ENCODE results near the gene ZIC1. TPM values are rescaled to one million over a fixed set of nuclear protein-coding genes. Genes with fewer than 3 reads are reported as not detected.
A peak's percentile ranks its signal among the peaks of the same experiment; 100 is the strongest.

ZIC1 gene
- polyA plus RNA-seq, 1 donor, result 24.8 TPM

DNA sequence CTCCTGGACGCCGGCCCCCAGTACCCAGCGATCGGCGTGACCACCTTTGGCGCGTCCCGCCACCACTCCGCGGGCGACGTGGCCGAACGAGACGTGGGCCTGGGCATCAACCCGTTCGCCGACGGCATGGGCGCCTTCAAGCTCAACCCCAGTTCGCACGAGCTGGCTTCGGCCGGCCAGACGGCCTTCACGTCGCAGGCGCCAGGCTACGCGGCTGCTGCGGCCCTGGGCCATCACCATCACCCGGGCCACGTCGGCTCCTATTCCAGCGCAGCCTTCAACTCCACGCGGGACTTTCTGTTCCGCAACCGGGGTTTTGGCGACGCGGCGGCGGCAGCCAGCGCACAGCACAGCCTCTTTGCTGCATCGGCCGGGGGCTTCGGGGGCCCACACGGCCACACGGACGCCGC is 956 bp downstream of the ZIC1 start:
- no peak for DNase-seq (ENCODE audit: low read depth)

DNA sequence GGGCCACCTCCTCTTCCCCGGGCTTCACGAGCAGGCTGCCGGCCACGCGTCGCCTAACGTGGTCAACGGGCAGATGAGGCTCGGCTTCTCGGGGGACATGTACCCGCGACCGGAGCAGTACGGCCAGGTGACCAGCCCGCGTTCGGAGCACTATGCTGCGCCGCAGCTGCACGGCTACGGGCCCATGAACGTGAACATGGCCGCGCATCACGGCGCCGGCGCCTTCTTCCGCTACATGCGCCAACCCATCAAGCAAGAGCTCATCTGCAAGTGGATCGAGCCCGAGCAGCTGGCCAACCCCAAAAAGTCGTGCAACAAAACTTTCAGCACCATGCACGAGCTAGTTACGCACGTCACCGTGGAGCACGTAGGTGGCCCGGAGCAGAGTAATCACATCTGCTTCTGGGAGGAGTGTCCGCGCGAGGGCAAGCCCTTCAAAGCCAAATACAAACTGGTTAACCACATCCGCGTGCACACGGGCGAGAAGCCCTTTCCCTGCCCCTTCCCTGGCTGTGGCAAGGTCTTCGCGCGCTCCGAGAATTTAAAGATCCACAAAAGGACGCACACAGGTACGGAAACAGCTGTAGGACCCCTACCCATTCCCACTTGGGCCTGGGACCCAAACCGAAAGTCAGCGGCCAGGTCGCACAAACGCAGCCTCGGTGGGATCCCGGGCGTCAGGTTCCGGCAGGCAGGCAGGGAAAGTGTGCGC is 1.5 kb downstream of the ZIC1 start:
- no peak for DNase-seq (ENCODE audit: low read depth)

DNA sequence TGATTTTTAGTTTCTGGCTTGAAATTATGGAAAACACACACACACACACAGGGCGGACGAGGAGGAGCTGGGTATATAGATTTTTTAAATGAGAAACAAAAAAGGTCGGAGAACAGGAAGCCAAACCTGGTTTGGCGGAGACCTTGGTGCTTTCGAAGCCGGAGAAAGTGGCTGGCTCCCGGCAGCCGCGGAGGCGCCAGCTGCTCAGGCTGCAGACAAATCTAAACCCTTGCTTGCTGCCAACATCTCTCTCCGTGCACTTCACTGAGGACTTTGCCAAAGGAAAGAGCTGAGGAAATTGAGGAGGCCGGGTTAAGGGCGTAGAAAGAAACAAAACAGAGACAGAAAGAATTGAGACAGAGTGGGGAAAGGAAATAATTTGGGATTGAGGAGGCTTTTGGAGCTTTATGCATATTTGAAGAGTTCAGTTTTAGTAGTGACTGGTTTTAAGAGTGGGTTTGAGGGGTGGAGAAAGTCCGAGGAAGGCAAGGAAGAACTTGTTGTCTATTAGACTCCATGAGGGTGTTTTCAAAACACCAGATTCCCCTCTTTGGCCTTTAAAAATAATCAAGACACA is 2.2 kb downstream of the ZIC1 start:
- DNase-seq (ENCODE audit: low read depth), result no peak

DNA sequence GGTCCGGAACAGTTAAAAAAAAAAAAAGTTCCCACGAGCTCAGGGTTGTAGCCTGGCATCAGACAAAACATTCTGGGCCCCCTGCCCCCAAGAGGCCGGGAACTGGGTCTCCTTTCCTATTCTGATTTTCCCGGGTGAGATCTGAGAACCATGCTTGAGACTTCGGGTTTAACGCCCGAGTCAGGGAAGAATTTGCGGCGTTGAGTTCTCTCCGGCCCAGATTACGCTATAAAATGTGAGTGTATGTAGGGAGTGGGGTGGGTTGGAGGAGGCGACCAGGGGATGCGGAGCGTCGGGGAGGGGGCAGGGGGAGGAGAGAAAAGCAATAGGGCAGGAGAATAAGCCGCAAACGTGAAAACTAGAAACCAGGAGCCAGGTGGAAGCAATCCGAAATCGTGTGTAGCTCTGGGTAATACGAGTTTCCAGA is 2.7 kb downstream of the ZIC1 start:
- DNase-seq (ENCODE audit: low read depth), result no peak

DNA sequence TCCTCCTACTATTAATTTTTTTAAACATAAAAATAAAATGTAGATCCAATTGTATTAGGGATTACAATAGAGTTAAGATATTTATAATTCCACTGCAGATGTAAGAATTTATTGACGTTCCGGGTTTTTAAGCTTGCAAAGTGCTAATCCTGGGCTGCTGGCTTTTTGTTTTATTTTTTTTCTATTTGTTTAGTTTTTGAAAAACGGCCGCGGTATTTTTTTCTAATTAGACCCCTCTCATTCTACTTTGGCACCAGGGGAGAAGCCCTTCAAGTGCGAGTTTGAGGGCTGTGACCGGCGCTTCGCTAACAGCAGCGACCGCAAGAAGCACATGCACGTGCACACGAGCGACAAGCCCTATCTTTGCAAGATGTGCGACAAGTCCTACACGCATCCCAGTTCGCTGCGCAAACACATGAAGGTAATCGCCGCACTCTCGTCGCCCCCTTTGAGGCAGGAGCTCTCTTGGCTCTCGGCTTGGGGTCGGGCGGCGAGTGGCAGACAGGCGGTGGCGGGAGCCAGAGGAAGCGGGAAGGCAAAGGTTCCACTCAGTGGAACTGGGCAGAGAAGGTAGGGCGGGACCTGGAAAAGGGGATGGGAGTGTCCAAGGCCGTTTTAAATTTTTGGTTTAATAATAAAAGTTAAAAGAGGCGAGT is 3.2 kb downstream of the ZIC1 start:
- no peak for DNase-seq (ENCODE audit: low read depth)

DNA sequence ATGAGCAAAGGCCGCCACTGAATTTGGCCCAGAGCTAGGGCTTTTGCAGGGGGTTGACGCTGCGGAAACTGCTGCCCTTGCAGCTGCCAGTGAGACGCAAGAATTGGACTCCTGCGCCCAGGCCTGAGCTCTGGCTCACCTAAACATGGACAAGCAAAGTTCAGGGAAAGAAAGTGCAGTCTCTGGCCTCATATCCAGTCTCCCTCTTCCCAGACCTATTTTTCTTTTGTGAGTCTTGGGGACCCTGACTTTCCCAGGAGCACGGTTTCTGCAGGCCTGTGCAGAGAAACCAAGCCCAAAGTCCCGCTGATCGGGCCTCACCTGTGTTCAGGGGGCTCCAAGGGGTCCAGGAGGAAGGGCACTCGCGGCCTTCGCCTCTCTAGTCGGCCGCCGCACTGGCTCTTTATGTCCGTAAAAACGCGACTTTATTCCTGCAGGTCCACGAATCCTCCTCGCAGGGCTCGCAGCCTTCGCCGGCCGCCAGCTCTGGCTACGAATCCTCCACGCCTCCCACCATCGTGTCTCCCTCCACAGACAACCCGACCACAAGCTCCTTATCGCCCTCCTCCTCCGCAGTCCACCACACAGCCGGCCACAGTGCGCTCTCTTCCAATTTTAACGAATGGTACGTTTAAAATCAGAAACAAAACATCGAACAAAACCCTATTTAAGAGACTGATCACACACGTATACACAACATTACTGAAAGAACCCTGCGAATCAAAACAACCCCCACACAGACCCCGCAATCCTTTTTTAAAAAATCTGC is 3.9 kb downstream of the ZIC1 start:
- no peak for DNase-seq (ENCODE audit: low read depth)

DNA sequence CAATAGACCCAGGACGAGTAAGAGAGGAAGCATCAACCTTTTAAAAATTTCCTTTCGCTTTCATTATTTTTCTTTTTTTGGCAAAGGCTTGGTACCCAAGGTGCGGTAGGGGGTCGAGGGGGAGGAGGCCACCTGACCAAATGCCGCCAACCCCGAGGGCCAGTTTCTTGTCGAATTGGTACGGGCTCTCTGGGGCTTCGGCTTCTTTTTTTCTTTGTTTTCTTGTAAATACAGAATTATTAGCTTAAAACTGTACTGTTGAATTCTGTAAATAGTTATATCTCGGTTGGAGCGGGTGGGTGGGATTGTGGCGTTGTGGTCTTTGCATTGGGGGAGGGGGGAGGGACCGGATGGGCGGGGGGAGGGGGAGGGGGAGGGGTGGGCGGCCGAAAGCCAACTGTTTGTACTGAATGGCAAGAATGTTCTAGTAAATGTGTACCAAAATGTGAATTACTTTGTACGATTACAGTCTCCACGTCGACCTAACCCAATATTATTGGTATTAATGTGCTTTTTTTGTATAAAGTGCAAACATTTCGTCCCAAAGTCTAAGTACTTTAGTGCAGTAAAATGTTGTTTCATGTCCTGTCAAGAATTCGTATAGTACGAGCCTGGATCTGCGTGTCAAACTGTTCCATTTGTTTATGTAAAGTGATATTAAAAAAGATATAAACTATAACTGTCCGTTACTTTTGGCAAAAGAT is 4.7 kb downstream of the ZIC1 start:
- DNase-seq (ENCODE audit: low read depth), result no peak

DNA sequence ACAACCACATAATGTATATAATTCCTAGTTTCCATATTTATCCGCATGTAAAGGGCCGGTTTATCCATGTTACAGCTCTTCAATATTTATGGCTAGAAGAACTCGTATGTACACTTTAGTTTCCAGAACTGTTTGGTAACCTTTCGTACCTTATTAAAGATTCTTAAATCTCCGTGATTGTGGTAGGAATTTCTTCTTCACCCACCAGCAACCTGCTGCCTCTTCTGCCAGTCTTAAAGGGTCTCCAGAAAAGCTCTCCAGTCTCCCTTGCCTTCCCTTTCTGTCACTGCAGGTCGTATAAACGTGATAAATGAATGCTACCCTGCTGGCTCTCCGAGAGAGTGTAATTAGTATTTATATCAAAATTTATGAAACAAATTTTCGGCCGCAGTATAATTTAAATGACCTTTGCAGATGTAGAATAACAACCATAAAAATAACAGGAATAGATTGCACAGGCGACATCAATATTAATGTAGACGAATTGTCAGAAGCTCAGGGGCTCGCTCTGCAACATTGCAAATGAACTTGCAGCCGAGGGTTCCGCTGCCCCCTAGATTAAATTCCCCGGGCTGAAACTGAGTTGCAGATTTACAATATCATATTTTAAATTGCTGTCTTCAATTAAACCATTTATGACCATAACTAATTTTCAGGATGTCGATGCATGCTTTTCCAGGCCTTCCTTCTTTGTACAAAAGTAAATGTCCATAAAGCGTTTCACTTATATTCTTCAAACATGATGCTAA is 5.4 kb downstream of the ZIC1 start:
- no peak for DNase-seq (ENCODE audit: low read depth)

DNA sequence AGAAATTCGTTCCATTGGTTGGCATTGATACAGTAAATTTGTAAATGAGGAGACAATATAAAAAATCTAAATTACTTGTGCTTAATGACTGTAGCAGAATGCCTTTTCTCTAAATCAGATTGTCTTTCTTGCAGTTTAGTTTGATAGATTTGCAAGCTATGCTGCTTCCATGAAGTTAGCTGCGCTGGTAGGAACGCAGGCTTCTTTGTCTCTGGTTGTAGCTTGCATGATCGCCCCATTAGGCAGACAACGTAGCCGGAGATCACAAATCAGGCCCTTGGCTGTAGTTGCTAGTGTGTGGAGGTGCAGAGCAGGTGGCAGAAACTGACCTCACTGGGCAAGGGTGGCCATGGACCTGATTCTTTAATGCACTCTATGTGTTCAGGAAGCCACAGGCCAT is 6.1 kb downstream of the ZIC1 start:
- DNase-seq (ENCODE audit: low read depth), result no peak

DNA sequence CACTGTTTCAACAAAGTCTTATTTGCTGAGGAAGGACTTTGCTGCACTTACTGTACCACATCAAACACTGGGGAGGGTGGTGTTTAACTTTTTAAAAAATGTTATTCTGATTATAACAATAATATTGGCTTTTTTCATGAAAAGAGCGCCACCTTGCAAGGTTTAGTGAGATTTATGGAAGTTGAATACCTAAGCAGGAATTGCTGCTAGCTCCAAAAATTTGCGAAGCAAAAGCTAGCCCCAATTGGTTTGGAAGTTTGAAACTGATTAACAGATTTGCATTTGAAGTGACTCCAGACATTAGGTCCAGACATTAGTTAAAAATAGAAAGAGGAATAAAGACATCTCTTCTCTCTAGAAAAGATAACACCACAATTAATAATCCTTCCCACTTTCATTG is 6.7 kb downstream of the ZIC1 start:
- no peak for DNase-seq (ENCODE audit: low read depth)

DNA sequence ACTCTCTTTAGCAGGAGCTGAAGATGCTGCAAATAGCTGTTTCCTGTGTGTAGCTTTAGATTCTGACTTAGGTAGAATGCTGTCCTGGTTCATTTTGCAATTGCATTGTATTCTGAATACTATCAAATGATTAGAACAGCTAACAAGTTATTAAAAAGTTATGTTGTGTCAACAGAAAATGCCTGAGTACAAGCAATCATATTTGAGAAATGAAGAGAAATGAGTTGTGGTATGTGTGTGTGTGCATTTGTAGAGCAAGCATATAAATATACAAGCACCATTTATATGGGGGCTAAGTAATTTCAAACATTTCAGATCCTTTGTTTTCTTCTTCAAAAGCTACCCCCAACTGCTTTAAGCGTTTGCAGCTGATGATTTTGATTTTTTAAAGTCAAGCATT is 7.8 kb downstream of the ZIC1 start:
- DNase-seq (ENCODE audit: low read depth), result no peak

DNA sequence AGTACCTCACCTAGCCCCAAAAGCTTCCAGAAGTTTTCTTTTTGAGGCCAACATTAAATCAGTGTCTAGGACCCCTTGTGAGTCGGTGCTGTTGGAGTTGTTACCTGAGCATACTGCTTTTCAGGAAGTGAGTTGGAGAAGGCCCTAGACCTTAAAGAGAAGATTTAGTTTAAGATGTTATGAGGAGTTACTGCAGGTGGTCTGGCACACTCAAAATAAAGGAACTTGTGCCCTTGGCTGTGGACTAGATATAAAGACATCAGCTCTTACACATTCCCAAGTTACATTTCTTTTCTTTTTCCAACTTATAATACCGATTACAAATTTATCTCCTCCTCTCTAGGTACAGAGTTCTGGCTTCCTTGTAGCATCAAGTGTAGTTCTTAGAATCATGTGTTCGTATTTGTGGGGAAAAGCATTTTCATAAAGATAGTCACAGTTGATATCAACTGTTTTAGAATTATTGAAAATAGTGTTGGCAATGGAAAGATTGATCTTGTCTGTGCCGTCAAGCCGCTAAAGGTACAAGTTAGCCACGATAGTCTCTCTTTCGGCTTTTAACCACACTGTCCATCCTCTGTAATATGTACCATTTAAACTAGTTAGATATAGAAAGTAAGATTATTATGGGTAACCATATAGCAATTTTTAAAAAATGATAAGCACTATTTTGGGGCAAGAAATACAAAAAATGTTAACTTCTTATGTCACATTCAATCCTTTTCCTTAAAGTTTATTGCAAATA is 8.6 kb downstream of the ZIC1 start:
- DNase-seq (ENCODE audit: low read depth), result no peak

DNA sequence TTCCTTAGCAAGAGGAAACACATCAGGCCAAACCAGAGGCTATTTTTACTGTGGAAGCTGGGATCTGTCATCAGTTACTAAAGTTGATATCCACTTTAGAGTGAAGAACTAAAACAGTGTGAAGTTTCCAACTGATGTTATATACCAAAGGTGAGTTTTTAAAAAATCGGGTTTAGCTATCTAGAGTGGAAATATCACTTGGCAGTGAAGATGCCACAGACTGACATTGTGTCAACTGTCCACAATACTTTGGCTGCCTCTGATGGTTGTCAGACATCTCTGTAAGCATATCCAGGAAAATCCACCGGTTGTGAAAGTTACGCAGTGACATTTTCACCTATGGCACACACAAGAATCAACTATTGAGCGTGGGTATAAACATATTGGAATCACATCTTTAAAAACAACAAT is 9.2 kb downstream of the ZIC1 start:
- no peak for DNase-seq (ENCODE audit: low read depth)

DNA sequence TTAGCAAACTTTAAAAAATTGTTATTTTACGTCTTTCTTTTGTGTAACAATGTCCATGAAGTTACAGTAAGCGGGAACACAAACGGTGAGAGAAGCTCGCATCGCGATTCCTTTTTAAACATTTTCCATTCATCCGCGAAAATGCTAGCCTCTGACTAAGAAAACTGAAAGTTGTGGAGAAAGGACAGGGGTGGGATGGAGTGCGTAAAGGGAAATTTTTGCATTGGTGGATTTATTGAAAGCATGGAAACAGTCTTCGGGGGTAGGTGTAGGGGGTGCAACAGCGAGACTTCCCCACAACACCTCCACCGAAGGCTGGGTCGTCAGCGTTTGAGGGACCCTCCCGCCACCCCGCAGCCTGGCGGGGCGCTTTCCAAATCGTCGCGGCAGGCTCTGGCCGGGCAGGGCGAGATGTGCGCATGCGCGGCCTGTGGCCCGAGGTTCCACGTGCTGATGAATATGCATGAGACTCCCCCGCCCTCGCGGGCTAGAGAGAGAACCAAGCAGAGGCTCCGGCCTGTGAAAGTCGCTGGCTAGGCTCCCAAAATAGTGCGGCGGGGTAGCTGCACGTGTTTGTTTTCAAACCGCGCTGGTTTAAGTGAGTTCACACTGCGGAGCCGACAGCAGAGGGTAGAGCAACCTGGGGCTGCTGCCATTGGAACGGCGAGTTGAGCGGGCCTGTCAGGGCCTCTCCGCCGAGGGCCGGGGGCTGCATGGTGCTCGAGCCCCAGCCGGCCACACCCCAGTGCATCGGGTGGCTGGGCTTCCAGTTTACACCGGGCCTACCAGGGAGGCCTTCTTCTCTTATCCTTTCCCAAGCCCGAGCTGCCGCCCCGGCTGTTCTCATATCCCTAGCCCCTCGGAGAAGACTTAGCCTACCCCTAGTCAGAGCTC is 9.9 kb downstream of the ZIC1 start:
- peak; percentile 50 for DNase-seq (ENCODE audit: low read depth)

DNA sequence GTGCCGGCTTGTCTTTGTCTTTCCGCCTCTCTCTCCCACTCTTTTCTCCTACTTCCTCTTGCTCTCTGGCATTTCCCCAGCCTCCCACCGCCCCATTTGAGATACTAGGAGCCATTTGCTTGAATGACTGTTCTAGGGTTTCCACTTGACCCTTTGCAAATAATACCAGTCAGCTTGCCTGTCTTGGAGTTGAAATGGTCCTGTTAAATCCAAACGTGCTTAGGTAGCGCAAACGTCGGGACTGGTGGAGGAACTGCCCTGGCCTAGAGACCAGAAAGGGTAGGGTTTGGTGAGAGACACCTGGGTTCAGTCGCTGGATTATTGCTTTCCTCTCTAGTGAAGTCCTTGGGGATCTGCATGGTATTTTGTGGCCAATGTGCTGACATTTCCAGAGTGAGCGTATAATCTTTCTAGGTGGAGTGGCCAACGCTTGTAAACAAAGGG is 10.6 kb downstream of the ZIC1 start:
- no peak for DNase-seq (ENCODE audit: low read depth)

DNA sequence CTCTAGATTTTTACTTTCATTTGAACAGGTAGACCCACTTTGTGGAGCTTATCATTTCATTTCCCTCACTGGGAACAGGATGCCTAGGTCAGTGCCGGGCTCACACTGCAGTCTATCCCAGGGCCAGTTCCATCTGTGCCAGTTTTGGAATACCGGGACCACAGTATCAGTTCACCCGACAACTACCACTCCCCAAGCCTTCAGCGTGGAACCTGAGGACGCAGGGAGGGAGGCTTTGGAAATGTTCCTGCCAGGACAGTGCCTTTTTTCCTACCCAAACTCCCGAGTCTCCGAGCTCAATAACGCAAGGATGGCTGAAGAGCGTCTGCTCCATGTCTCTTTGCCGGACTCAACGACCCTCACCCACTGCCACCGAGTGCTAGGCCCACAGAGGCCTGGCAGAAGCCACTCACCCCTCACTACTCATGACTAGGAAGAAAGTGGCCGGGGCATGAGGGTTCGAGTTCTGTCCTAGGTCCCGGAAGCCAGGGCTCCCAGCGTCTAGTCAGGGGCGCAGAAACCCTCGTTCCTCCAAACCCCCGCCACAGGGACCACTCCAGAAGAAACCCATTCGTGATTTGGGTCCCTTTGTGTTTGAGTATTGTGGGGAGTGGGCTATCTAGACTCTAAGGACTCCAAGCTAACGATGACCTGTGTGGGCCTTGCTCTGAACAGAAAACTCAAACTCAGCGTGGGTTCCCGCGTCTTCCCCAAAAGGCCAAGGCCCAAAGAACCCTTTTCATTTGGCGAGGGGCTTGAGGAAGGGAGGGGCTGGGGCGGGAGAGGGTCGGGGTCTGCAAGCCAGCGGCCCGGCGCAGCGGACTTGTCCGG is 11.4 kb downstream of the ZIC1 start:
- DNase-seq (ENCODE audit: low read depth), result no peak

DNA sequence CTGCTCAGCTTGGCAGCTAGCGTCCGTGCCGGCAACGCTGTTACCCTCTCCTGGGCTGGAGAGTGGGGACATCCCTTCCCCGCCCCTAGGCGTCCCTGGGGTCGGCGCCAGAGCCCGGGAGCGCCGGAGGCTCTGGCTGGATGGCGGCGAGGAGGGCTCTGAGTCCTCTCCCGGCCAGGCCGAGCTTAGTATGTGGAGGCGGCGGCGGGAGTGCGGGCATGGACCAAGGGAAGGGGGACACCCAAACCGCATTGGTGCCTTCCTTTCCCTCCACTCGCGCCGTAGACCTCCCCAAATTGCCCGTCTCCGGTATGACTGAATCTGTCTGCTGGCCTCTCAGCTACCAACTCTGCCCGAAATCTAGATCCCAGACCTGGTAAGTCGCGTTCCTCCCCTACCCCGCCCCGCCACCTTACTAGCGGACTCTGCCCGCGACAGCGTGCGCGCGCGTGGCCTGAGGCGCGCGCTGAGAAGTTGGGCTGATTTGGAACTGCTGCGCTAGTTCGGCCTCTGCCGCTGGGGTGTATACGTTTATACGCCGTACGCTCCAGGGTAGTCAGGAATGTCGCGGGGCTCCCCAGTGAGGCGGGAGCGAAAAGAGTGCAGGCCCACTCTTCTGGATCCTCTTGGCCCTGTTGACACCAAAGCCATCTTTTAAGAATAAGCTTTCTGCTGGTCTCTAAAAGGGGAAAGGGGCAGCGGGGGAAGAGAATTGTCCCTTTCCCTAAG is 12.2 kb downstream of the ZIC1 start:
- DNase-seq (ENCODE audit: low read depth), result no peak

DNA sequence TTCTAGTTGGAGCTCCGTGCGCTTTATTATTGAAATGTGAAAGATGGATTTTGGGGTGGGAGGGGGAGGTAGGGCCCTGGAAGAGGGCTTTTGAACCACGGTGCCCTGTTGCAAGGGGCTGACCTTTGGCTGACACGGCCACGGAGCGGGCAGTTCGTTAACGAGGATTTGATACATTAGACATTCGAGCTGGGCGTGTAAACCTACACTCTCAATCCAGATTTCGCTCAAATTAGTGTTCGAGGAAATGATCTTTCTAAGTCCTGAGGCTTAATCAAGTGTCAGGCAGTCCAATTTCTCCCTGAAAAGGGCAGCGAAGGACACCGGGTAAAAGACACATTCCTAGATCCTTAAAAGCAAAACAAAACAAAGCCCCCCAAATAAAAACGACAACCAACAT is 13.0 kb downstream of the ZIC1 start:
- no peak for DNase-seq (ENCODE audit: low read depth)

All from forelimb muscle (tissue), 1 donor.